Fibroblast of lung (primary cell): ENCODE results near the gene GABBR2.

ENCODE experiments used
- CTCF ChIP-seq, 2 donors: IDR thresholded peaks in 1 of 2; conservative IDR thresholded peaks in 1 of 2; 1 replicate in 1 of 2; 2 replicates in 1 of 2; pipeline ENCODE4 v1.5.1; 2011 to 2012; ENCODE audit warnings: low read length in 2 of 2, control low read depth in 1 of 2, inconsistent platforms in 1 of 2, low read depth in 1 of 2, mild to moderate bottlenecking in 1 of 2
- EZH2 ChIP-seq: IDR thresholded peaks from 2 replicates; pipeline ENCODE4 v1.5.1; 2012; ENCODE audit warnings: low read length, control low read depth, mild to moderate bottlenecking; ENCODE audit errors: missing control alignments

DNA sequence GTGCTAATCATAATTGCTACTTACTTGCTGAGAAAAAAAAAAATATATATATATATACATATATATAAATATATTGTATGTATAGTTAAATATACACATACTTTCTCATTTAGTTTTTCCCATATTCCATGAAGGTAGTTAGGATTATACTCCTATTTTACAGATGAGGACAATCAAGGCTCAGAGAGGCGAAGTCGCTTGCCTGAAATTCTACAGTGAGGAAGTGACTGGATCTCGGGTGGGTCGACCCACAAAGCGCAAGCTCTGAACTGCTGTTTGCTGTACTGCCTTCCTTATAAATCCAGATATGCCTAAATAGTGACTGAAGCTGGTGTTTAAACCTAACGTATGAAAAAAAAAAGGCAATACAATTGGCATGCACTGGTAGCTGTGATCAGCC is 305.0 kb downstream of the GABBR2 start:
- TF ChIP-seq CTCF (conservative IDR thresholded peaks at IDR 0.05 in 1 of 2, IDR thresholded peaks at IDR 0.05 in 1 of 2; ENCODE audit: low read depth in 1 of 2, low read length in 2 of 2) (no peak), EZH2 (no peak)
